GM20000 (cell line): Measurements from ENCODE around the gene IL20RB.

ENCODE experiments used
- DNase-seq: peaks from one replicate; pipeline ENCODE4 v3.0.0; 2012; ENCODE audit warnings: low spot score
- TF ChIP-seq, protein P1 (sequence below): IDR thresholded peaks from 2 replicates; pipeline ENCODE4 v1.5.1; 2012; ENCODE audit warnings: mild to moderate bottlenecking, control low read depth; ENCODE audit errors: extremely low read depth, missing control alignments

IL20RB gene

DNA sequence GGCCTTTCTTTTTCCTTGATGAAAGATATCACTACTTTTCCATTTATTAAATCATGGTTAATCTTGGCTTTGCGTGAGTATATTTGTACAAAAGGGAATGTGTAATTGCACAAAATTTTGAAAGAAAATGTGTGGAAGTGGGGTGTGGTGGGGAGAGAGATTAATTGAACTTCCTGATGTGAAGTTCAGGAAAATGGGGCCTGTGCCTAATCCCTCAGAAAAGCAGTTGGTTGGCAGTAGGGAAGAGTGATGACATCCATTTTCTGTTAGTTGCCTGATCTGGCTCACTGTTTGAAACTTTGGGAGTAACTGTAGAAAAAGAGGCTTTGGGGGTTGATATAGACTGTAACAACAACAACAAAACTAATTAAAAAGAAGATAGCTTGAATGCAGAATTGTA is 10.8 kb upstream of the IL20RB start:
- DNase-seq, result no peak
- TF ChIP-seq, protein P1, sequence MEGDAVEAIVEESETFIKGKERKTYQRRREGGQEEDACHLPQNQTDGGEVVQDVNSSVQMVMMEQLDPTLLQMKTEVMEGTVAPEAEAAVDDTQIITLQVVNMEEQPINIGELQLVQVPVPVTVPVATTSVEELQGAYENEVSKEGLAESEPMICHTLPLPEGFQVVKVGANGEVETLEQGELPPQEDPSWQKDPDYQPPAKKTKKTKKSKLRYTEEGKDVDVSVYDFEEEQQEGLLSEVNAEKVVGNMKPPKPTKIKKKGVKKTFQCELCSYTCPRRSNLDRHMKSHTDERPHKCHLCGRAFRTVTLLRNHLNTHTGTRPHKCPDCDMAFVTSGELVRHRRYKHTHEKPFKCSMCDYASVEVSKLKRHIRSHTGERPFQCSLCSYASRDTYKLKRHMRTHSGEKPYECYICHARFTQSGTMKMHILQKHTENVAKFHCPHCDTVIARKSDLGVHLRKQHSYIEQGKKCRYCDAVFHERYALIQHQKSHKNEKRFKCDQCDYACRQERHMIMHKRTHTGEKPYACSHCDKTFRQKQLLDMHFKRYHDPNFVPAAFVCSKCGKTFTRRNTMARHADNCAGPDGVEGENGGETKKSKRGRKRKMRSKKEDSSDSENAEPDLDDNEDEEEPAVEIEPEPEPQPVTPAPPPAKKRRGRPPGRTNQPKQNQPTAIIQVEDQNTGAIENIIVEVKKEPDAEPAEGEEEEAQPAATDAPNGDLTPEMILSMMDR, result no peak

GRCh38 chr3:136947477-136947876 is 10.3 kb upstream of the IL20RB start:
- no peak for DNase-seq
- TF ChIP-seq, protein P1, result no peak

GRCh38 chr3:136949146-136949545 is 8.6 kb upstream of the IL20RB start:
- TF ChIP-seq, protein P1, result no peak
- DNase-seq, result no peak

DNA sequence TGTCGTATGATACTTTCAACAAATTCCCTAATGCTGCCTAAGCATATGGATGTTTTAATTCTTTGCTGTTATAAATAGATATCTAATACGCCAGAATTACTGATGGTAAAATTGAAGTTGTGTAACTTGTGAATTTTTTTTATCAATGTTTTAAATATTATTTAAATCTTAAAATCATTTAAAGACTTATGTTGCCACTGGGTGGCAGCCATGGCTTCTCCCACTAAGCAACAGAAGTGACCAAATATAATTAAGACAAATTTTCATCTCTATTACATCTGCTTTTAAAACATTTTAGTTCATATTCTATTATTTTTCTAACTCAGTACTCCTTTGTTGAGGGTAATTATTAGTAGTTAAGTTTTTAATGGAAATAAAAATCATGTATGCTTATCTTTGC is 8.1 kb upstream of the IL20RB start:
- no peak for DNase-seq

GRCh38 chr3:136950623-136951022 is 7.2 kb upstream of the IL20RB start:
- no peak for DNase-seq
- TF ChIP-seq, protein P1, result no peak

More for the DNA sequence above, 8.1 kb upstream of the IL20RB start:
- TF ChIP-seq, protein P1, result no peak

DNA sequence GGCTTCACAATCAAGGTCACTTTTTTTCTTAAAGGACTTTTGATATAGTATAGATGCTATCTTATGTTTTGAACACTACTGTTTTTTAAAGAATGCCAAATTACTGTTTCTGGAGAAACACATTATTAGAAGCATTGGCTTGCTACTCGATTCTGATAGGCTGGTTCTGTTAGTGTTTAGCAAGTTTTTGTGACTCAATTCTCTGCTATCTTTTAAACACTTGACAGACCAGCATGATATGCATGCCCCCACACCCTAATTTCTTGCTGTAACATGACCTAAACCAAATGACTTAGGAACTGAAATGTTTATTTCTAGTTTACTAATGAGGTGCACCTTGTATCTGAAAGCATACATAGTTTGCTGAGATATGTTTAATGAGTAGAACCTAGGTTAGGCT is 5.5 kb upstream of the IL20RB start:
- TF ChIP-seq, protein P1, result no peak
- DNase-seq, result no peak

- TF ChIP-seq, protein P1, result no peak
Measured at GRCh38 chr3:136954251-136954650, 3.5 kb upstream of the IL20RB start.

More at GRCh38 chr3:136954251-136954650, 3.5 kb upstream of the IL20RB start:
- no peak for DNase-seq
